ENCODE measurements around the gene BOD1.

BOD1 gene

DNA sequence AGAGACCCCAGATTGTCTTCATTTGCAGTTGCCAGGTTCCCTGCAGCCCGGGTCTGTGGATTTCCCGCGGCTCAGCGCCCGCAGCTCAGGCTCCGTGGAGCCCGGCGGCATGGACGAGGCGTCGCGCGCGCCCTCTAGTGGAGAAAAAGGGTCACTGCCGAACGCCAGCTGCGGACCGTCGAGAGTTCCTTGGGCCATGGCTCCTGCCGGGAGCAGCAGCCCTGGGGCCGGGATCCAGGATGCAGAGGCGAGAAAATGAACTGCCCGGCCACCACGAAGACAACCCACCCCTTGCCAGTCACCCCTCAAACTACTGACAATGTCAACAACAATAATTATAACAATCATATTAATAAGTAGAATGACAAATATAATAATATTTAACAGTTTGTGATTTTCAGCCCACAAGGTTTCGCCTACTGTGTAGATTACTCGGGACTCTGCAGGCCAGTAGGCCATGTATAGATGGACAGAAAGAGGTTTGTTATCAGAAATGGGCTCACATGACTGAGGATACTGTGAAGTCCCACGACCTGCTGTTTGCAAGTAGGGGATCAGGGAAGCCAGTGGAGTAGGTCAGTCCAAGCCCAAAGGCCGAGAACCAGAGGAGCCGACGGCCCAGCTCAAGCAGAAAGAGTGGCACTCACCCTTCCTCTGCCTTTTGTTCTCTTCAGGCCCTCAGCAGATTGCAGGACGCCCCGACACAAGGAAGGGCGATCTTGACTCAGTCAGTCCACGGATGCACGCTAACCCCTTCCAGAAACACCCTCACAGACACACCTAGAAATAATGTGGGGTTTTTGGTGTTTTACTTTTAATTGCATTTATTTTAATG, 43.1 kb downstream of the BOD1 start:
- peak; percentile 41 to 61 for DNase-seq

DNA sequence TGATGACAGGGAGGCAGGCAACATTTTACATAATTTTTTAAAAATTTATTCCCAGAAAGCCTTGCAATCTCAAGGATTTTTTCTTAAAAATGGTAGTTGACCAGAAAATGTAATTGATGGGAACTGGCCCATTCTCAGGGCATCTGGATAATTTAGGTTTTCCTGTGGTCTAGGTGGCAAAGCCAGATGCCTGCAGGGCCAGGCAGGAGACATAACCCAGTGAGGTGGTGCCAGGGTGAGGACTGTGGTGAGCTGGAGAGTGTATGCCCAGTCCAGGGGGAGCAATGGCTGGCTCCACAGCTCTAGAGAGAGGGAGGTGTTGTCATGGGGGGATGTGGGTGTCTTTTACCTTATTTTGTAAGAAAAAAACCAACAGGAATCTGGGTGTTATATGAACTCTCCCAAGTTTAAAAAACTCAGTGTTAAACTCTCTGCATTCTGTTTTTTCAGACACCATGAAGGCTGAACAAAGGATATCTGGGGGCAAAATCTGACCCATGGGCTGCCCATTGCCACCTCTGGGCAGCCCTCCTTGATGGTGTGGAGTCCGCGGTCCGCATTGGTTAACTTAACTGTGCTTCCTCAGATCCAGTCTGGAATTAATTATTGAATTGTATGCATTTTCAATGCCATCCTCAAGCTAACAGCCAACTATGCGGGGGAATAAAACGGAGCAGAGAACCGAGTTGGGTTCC, 43.9 kb downstream of the BOD1 start:
- no peak for DNase-seq

DNA sequence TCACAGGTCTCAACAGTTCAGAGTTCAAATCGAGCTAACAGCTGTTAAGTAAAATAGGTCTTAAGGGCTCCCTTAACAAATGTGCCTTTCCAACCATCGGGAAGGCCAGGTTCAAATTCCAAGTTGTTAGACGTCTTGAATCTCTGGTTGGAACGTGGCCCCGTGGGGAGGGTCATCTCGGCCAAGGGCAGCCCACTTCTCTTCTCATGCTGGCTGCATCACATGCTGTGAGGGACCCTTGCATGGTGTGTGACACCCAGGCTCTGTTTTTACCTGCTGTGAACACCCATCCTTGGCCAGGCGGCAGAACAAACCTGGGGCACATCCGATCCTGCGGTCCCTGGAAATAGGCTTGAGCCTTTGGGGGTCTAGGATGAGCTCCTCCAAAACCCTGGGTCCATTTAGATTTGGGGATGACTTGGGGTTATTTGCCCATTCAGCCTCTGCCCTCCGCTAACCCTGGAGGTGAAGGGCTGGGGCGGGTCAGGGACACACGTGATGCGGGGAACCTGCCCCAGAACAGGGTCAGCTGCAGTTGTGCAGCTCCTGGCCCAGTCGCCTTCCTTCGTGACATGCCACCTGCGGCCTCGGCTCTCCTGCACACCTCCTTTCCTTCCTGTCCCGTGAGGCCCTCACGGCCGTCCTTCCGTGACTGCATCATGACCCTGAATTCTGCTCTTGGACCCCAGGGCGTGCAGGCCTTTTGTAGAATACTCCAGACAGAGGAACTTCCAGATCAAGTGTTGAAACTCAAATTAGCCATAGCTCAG, 45.9 kb downstream of the BOD1 start:
- no peak for DNase-seq

DNA sequence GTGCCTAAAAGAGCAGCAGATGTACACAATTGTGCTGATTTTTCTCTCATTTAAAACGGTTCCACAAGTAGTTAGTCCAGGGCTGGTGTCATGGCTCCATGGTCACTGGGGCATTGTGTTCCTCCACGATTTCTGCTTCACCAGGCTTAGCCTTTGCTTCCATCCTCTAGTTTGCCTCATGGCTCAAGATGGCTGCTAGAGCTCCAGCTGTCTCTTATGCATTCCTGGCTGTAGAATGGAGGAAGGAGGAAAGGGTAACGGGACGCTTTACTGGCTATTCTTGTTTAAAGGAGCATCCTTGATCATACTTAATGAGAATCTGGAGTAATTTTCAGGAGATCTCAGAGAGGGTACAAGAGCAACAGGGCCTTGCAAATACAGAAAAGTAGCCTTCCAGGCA, 47.7 kb downstream of the BOD1 start:
- DNase-seq, result no peak

DNA sequence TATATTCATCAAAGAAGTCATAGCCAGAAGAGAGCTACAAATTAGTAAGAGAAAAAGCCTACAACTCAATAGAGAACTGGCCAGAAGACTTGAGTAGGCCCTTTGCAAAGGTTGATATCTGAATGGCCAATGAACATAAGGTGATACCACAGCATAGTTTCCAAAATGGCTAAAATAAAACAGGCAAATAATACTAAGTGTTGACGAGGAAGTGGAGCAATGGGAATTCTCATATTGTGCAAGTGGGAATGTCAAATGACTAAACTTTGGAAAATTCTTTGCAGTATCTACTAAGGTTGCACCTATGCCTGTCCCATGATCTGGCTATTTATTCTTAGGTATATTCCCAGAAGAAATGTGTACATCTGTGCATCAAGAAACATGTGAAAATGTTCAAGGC, 48.3 kb downstream of the BOD1 start:
- DNase-seq, result no peak

DNA sequence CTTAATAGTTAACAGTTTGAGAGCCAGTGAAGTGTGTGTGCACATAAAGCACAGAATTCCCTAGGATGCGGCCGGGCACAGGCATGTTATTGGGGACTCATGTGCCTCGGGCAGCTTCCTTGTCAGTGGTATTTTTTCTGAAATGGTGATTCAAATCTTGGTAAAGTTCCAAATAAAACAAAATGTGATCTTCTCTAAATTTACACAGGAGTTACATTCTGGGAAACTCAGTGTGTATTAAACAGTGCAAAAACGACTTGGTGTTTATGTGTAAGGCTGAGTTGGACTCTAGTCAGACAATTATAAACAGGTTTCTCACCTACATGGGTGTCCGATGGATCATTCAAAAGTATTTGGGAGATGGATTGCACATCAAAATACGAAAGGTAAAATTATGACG, 48.9 kb downstream of the BOD1 start:
- DNase-seq, result no peak

DNA sequence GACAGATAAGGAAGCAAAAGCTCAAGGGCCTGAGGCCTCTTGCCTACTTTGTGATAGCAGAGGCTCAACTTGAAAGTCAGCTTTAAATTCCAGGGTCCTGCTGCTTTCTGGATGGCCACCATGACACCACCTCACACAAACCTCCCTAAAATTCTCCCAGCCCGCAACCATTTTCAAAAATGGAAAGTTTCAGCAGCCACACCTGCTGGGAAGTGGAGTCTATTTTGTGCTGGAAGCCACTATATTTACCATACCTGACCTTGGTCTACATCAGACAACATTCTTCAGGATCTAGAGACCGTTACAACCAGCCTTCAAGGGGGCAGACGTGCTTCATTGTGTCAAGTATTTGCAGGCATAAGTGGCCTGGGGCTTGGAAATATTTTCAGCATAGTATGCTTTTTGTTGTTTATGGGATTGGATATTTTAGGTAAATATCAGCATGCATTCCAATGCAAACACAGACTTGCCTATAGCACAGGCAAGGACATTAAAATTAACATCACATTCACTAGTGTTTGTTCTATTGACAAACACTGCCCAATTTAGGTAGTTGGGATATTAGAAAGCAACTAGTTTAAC, 50.9 kb downstream of the BOD1 start:
- no peak for DNase-seq

DNA sequence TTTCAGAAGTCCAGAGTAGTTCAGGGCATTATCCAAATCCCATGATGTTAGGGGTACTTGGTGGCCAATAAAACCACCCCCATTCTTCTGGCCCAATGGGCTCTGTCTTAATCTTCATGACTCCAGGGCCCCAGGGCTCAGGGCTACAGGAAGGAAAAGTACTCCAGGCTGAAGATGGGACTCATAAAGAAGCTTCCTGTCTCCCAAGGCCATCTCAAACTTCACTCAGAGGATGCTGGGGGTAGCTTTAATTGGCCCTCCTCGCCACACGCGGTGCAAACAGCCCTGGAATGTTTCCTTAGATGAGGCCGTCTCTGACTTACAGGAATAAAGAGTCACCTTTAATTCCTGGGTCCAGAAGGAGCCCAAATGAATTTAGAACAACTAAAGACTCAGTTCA, 52.3 kb downstream of the BOD1 start:
- no peak for DNase-seq

DNA sequence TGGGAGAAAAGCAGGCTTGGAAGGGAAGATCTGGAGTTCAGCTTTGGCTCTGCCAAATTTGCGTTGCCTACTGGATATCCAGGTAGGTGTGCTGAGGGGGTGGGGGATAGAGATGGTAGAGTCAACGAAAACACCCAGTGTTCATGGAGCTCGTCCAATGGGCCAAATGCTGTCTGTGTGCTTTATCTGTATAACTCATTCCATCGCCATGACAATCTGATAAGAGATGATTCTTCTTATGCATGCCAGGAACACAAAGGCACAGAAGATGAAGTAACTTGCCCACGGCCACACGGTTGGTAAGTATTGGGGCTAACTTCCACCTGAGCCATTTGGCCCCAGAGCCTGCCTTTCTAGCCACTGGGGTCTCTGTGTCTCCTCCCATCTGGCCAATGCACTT, 53.2 kb downstream of the BOD1 start:
- DNase-seq, result no peak

DNA sequence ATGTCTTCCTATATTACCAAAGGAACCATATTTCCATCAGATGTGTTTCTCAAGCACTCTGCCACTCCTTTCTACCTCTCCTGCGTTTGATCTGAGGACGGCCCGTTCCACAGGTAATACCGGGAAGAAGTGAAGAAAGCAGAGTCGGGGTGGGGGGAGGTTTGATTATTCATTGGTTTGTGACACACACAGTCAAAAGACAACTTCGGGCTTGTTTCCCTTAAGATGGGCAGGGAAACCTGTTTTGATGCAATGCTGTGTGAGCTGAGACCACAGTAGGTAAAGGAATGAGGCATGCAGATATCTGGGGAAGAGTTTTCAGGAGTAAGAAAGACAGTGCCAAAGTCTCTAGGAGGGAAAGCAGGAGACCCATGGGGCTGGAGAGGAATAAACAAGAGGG, 54.0 kb downstream of the BOD1 start:
- no peak for DNase-seq

Data from NCI-H524 (cell line).